ENCODE results near the gene FAM90A1.
"Not testable (repeated sequence)": the region's sequence is repeated elsewhere in the genome, so short reads cannot be mapped to it uniquely, and the experiment has no call there.

DNA sequence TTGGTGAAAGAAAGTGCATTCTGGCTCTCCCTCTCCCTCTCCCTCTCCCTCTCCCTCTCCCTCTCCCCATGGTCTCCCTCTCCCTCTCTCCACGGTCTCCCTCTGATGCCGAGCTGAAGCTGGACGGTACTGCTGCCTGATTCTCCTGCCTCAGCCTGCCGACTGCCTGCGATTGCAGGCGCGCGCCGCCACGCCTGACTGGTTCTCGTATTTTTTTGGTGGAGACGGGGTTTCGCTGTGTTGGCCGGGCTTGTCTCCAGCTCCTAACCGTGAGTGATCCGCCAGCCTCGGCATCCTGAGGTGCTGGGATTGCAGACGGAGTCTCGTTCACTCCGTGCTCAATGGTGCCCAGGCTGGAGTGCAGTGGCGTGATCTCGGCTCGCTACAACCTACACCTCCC lies 44.1 kb downstream of the FAM90A1 start:
- TF ChIP-seq, protein P1, sequence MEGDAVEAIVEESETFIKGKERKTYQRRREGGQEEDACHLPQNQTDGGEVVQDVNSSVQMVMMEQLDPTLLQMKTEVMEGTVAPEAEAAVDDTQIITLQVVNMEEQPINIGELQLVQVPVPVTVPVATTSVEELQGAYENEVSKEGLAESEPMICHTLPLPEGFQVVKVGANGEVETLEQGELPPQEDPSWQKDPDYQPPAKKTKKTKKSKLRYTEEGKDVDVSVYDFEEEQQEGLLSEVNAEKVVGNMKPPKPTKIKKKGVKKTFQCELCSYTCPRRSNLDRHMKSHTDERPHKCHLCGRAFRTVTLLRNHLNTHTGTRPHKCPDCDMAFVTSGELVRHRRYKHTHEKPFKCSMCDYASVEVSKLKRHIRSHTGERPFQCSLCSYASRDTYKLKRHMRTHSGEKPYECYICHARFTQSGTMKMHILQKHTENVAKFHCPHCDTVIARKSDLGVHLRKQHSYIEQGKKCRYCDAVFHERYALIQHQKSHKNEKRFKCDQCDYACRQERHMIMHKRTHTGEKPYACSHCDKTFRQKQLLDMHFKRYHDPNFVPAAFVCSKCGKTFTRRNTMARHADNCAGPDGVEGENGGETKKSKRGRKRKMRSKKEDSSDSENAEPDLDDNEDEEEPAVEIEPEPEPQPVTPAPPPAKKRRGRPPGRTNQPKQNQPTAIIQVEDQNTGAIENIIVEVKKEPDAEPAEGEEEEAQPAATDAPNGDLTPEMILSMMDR (IDR thresholded peaks at IDR 0.05): not testable (repeated sequence)
- not testable (repeated sequence) for TF ChIP-seq POLR2A (IDR thresholded peaks at IDR 0.05)

All from adrenal gland (tissue), 5 donors.